ENCODE data around the gene AATF. TPM values are rescaled to one million over a fixed set of nuclear protein-coding genes. Genes with fewer than 3 reads are reported as not detected.

Gene AATF
- total RNA-seq, 4 donors from 2014 or later: 30.3 to 50.5 (median 40.9) TPM

DNA sequence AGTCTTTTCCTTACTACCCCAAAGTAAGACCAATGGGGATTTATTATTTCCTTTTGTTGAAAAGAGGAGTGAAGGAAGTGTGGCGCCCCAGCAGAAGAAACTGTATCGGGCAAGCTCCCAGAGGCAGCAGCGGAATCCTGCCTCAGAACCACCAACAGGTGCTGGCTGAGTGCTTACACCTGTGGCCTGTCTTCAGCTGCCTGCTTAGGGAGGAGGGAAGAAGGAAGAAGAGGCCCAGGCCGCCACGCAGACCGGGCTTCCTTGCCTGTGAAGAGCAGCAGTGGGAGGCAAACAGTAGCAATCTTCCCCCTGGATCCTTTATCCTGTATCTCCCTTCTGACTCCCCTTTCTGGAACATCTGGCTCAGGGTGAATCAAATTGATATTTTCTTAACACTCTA is 134.7 kb downstream of the AATF start:
- TF ChIP-seq POLR2A (IDR thresholded peaks at IDR 0.05): no peak
- TF ChIP-seq, protein P1, sequence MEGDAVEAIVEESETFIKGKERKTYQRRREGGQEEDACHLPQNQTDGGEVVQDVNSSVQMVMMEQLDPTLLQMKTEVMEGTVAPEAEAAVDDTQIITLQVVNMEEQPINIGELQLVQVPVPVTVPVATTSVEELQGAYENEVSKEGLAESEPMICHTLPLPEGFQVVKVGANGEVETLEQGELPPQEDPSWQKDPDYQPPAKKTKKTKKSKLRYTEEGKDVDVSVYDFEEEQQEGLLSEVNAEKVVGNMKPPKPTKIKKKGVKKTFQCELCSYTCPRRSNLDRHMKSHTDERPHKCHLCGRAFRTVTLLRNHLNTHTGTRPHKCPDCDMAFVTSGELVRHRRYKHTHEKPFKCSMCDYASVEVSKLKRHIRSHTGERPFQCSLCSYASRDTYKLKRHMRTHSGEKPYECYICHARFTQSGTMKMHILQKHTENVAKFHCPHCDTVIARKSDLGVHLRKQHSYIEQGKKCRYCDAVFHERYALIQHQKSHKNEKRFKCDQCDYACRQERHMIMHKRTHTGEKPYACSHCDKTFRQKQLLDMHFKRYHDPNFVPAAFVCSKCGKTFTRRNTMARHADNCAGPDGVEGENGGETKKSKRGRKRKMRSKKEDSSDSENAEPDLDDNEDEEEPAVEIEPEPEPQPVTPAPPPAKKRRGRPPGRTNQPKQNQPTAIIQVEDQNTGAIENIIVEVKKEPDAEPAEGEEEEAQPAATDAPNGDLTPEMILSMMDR (IDR thresholded peaks at IDR 0.05 in 4 of 5, conservative IDR thresholded peaks at IDR 0.05 in 1 of 5): no peak
- H3K4me3 ChIP-seq: no peak overlapping the region
- DNase-seq (no peak), ATAC-seq (no peak)
- H3K27ac ChIP-seq: no peak overlapping the region
- intact Hi-C loops (cut with DNase I; ENCODE audit: low total_unique reads): no loop called here
- no peaks in the 10 kb centered on the region for H3K9me3 ChIP-seq
- H3K4me1 ChIP-seq: no peaks in the 10 kb centered on the region
- in situ Hi-C loops (cut with MboI; ENCODE audit: low sequenced_read_pairs in 4 of 4): loop anchor here in 1 of 4 donors (25.0 kb wide), 1 partner anchor 96 kb away; no protein-coding TSS in a partner anchor
- H3K27me3 ChIP-seq: no peaks in the 10 kb centered on the region
- peaks cover 0 to 29% of the 10 kb centered on the region in 2 donors for H3K36me3 ChIP-seq

DNA sequence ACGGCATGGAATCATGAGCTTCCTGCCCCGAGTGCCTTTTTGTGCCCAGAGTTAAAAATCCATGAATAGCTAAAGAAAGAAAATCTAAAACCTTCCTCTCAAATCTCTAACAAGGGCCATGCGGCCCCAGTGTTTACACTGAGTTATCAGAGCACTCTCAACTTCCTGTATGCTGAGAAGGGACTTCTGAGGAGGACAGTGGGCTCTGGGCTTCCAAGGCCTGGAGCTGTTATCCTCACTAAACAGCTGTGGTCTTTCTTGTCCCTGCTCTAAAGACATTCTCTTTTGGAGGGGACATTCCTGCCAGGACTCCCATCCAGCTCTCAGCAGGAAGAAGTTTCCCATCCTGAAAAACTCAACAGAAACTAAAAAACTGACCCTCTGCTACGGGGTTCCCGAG is 135.6 kb downstream of the AATF start:
- H3K36me3 ChIP-seq: peaks cover 0 to 38% of the 10 kb centered on the region in 2 donors
- no peak for DNase-seq
- H3K4me1 ChIP-seq: no peaks in the 10 kb centered on the region
- ATAC-seq: no peak
- TF ChIP-seq POLR2A (IDR thresholded peaks at IDR 0.05): no peak
- TF ChIP-seq, protein P1 (IDR thresholded peaks at IDR 0.05 in 4 of 5, conservative IDR thresholded peaks at IDR 0.05 in 1 of 5): no peak
- intact Hi-C loops (cut with DNase I; ENCODE audit: low total_unique reads): no loop called here
- H3K9me3 ChIP-seq: no peaks in the 10 kb centered on the region
- H3K27me3 ChIP-seq: no peaks in the 10 kb centered on the region
- H3K4me3 ChIP-seq: no peak overlapping the region
- in situ Hi-C loops (cut with MboI; ENCODE audit: low sequenced_read_pairs in 4 of 4): loop anchor here in 1 of 4 donors (25.0 kb wide), 1 partner anchor 97 kb away; no protein-coding TSS in a partner anchor
- H3K27ac ChIP-seq: no peak overlapping the region

DNA sequence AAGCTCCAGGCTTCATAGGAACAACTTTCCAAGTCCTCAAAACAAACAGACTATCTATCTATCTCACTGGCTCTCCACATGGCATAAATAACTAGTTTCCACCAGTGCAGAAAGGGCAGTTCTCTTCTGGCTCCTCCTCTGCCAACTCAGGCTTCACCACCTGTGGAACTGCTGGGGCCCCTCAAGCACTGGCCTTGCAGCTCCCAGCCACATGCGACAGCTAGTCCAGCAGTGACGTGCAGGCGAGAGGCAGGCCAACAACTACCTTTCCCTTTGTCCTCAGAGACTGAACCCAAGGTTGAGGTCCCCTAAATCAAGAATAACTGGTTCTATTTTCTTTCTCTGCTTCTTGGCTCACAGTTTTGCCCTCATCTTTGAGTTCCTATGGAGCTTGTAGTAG is 137.6 kb downstream of the AATF start:
- ATAC-seq (no peak), DNase-seq (no peak)
- Histone ChIP-seq H3K4me3 (no peak overlapping the region), H3K27ac (no peak overlapping the region), H3K27me3 (no peaks in the 10 kb centered on the region), H3K4me1 (peaks cover 1 to 5% of the 10 kb centered on the region in 2 donors), H3K36me3 (peaks cover 0 to 39% of the 10 kb centered on the region in 2 donors), H3K9me3 (no peaks in the 10 kb centered on the region)
- intact Hi-C loops (cut with DNase I; ENCODE audit: low total_unique reads): no loop called here
- in situ Hi-C loops (cut with MboI; ENCODE audit: low sequenced_read_pairs in 4 of 4): loop anchor here in 1 of 4 donors (25.0 kb wide), 1 partner anchor 99 kb away; no protein-coding TSS in a partner anchor
- TF ChIP-seq POLR2A (IDR thresholded peaks at IDR 0.05): no peak
- TF ChIP-seq, protein P1 (IDR thresholded peaks at IDR 0.05 in 4 of 5, conservative IDR thresholded peaks at IDR 0.05 in 1 of 5): no peak

DNA sequence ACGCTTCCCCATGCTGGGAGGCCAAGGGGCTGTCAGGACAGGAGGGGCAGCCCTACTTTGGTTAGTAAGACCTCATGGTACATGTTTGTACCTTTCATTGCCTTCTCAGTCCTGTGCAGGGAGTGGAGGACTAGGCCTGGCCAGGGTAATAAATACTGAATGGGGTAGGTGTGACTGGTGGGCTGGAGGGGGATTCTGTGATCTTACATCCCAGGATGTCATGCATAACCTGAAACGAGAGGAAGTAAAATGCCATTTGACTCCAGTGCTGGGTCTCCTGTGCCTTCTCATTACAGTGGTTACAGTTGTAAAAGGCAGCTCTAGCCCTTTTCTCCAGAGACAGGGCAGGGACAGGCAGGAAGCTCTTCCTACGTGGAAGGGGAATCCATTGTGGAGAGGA is 138.2 kb downstream of the AATF start:
- no peak for DNase-seq
- peaks cover 0 to 39% of the 10 kb centered on the region in 2 donors for H3K36me3 ChIP-seq
- TF ChIP-seq, protein P1 (IDR thresholded peaks at IDR 0.05 in 4 of 5, conservative IDR thresholded peaks at IDR 0.05 in 1 of 5): no peak
- no peak for TF ChIP-seq POLR2A (IDR thresholded peaks at IDR 0.05)
- H3K4me1 ChIP-seq: peaks cover 7% of the 10 kb centered on the region in 2 donors
- no peak overlapping the region for H3K27ac ChIP-seq
- no peaks in the 10 kb centered on the region for H3K27me3 ChIP-seq
- H3K9me3 ChIP-seq: no peaks in the 10 kb centered on the region
- intact Hi-C loops (cut with DNase I; ENCODE audit: low total_unique reads): no loop called here
- no peak overlapping the region for H3K4me3 ChIP-seq
- in situ Hi-C loops (cut with MboI; ENCODE audit: low sequenced_read_pairs in 4 of 4): loop anchor here in 1 of 4 donors (25.0 kb wide), 1 partner anchor 100 kb away; no protein-coding TSS in a partner anchor
- no peak for ATAC-seq

DNA sequence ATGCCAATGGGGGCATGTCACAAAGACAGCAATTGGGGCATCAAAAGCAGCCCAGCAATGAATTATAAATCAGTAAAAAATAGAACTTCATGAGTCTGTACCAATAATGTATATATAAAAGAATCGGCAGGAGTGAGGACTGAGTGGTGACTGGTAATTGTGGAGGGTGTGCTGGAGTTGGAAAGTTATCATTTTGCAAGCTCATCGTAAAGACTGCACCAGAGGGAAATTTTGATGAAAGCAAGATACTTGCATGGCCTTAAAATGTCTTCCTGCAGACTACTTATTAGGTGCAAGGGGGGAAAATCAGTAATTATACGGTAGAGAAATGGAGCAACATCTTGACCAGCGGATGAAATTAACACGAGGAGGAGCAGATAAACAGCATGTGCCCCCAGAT is 138.9 kb downstream of the AATF start:
- DNase-seq (no peak), ATAC-seq (no peak)
- no peak overlapping the region for H3K27ac ChIP-seq
- no peak for TF ChIP-seq POLR2A (IDR thresholded peaks at IDR 0.05)
- TF ChIP-seq, protein P1 (IDR thresholded peaks at IDR 0.05 in 4 of 5, conservative IDR thresholded peaks at IDR 0.05 in 1 of 5): no peak
- in situ Hi-C loops (cut with MboI; ENCODE audit: low sequenced_read_pairs in 4 of 4): loop anchor here in 1 of 4 donors (25.0 kb wide), 1 partner anchor 100 kb away; no protein-coding TSS in a partner anchor
- peaks cover 0 to 39% of the 10 kb centered on the region in 2 donors for H3K36me3 ChIP-seq
- peaks cover 7% of the 10 kb centered on the region in 2 donors for H3K4me1 ChIP-seq
- H3K27me3 ChIP-seq: no peaks in the 10 kb centered on the region
- no peaks in the 10 kb centered on the region for H3K9me3 ChIP-seq
- intact Hi-C loops (cut with DNase I; ENCODE audit: low total_unique reads): no loop called here
- no peak overlapping the region for H3K4me3 ChIP-seq

All from gastrocnemius medialis (tissue), 4 donors.